MCF 10A (cell line): ENCODE data around the gene TBCK. TPM values are rescaled to one million over a fixed set of nuclear protein-coding genes. Genes with fewer than 3 reads are reported as not detected.

ENCODE experiments used
- BruUV-seq: library from RNA; stranded (reverse); fragments of 400-500 nt; replicated peaks from 2 replicates; lab custom pipeline; 2021; lab: Mats Ljungman, UMichigan
- CTCF ChIA-PET: fragments of 300-600 bp; sonication (Branson Sonifier 250); formaldehyde crosslinking; extraction: SDS; loops from one replicate; lab custom pipeline; 2021; ENCODE audit warnings: antibody characterized with exemption, inconsistent platforms; lab: Yijun Ruan, JAX
- POLR2A ChIA-PET: fragments of 300-600, 350-650 bp; sonication (Branson Sonifier 250); formaldehyde crosslinking; extraction: SDS; loops from one replicate; lab custom pipeline; 2020; ENCODE audit warnings: antibody characterized with exemption, inconsistent platforms; lab: Yijun Ruan, JAX
- DNase-seq: peaks from one replicate; pipeline ENCODE4 v3.0.0-alpha.2; 2018; ENCODE audit not compliant: unreplicated experiment
- H3K27ac Mint-ChIP-seq: one replicate; pipeline ENCODE4 v1.8.0; 2022; ENCODE audit warnings: mild to moderate bottlenecking, low read depth, mixed read lengths; ENCODE audit not compliant: unreplicated experiment
- H3K27me3 Mint-ChIP-seq: one replicate; pipeline ENCODE4 v1.8.0; 2022; ENCODE audit warnings: mixed read lengths; ENCODE audit not compliant: insufficient read depth, unreplicated experiment
- H3K36me3 Mint-ChIP-seq: one replicate; pipeline ENCODE4 v1.8.0; 2022; ENCODE audit warnings: mild to moderate bottlenecking, moderate library complexity, mixed read lengths; ENCODE audit not compliant: insufficient read depth, unreplicated experiment
- H3K4me1 Mint-ChIP-seq: one replicate; pipeline ENCODE4 v1.8.0; 2022; ENCODE audit warnings: mixed read lengths; ENCODE audit not compliant: insufficient read depth, unreplicated experiment
- H3K4me3 Mint-ChIP-seq: one replicate; pipeline ENCODE4 v1.8.0; 2022; ENCODE audit warnings: mild to moderate bottlenecking, moderate library complexity, mixed read lengths; ENCODE audit not compliant: unreplicated experiment
- H3K9me3 Mint-ChIP-seq: one replicate; pipeline ENCODE4 v1.8.0; 2022; ENCODE audit warnings: mixed read lengths; ENCODE audit not compliant: unreplicated experiment
- intact Hi-C: fragments of 100-400 bp; cut with micrococcal nuclease; formaldehyde crosslinking; loops from 2 replicates; pipeline ENCODE4 v1.14.1; 2022
- total RNA-seq: library from RNA; stranded (reverse); gene quantifications from 2 replicates; pipeline ENCODE4 v1.2.3, GENCODE V29; 2022
- TF ChIP-seq, protein P1 (sequence below): fragments of 200-600 bp; IDR thresholded peaks from one replicate; pipeline ENCODE4 v1.8.0; 2022; ENCODE audit warnings: antibody characterized with exemption, mild to moderate bottlenecking; ENCODE audit not compliant: unreplicated experiment

TBCK gene
- total RNA-seq, 1 experiment from 2014 or later, result 27.8 TPM

GRCh38 chr4:106208481-106209460, 107.2 kb downstream of the TBCK start:
- Mint-ChIP-seq H3K27me3 (no peaks in the 10 kb centered on the region), H3K4me3 (no peak overlapping the region), H3K9me3 (no peaks in the 10 kb centered on the region), H3K27ac (no peak overlapping the region), H3K36me3 (no peaks in the 10 kb centered on the region), H3K4me1 (no peaks in the 10 kb centered on the region)
- TF ChIP-seq, protein P1, sequence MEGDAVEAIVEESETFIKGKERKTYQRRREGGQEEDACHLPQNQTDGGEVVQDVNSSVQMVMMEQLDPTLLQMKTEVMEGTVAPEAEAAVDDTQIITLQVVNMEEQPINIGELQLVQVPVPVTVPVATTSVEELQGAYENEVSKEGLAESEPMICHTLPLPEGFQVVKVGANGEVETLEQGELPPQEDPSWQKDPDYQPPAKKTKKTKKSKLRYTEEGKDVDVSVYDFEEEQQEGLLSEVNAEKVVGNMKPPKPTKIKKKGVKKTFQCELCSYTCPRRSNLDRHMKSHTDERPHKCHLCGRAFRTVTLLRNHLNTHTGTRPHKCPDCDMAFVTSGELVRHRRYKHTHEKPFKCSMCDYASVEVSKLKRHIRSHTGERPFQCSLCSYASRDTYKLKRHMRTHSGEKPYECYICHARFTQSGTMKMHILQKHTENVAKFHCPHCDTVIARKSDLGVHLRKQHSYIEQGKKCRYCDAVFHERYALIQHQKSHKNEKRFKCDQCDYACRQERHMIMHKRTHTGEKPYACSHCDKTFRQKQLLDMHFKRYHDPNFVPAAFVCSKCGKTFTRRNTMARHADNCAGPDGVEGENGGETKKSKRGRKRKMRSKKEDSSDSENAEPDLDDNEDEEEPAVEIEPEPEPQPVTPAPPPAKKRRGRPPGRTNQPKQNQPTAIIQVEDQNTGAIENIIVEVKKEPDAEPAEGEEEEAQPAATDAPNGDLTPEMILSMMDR, result no peak
- ChIA-PET CTCF (interaction anchor here (0.6 kb wide), 1 partner anchor 761 kb away, joined by 3 read pairs; no protein-coding TSS in a partner anchor), POLR2A (no interaction called here)
- BruUV-seq, result no TSS peak
- DNase-seq, result no peak
- intact Hi-C loops, result no loop called here

- TF ChIP-seq, protein P1, result peak; percentile 52
- Mint-ChIP-seq H3K27ac (no peak overlapping the region), H3K4me1 (no peaks in the 10 kb centered on the region), H3K9me3 (no peaks in the 10 kb centered on the region), H3K4me3 (no peak overlapping the region), H3K27me3 (no peaks in the 10 kb centered on the region), H3K36me3 (peaks cover 5% of the 10 kb centered on the region)
- ChIA-PET CTCF (interaction anchor here (0.6 to 1.1 kb wide), 6 partner anchors 14 to 1113 kb away, joined by 4 to 5 read pairs (median 4); no protein-coding TSS in a partner anchor), POLR2A (interaction anchor here (0.6 to 0.9 kb wide), 3 partner anchors 298 to 491 kb away, joined by 3 to 5 read pairs (median 4); no protein-coding TSS in a partner anchor)
- DNase-seq, result peak; percentile 27
- intact Hi-C loops, result loop anchor here (1.0 to 2.0 kb wide), 3 partner anchors 493 to 681 kb away; partner anchors contain the start of genes GSTCD and INTS12
- no TSS peak for BruUV-seq
Measured at GRCh38 chr4:106201373-106201772, 114.6 kb downstream of the TBCK start.

GRCh38 chr4:106195435-106195950, 120.5 kb downstream of the TBCK start:
- H3K27me3 Mint-ChIP-seq, result no peaks in the 10 kb centered on the region
- no peaks in the 10 kb centered on the region for H3K9me3 Mint-ChIP-seq
- POLR2A ChIA-PET, result interaction anchor here (0.7 kb wide), 1 partner anchor 1778 kb away, joined by 3 read pairs; no protein-coding TSS in a partner anchor
- DNase-seq, result no peak
- no peak overlapping the region for H3K27ac Mint-ChIP-seq
- CTCF ChIA-PET, result interaction anchor here (0.5 to 0.7 kb wide), 2 partner anchors 205 to 963 kb away, joined by 3 read pairs; no protein-coding TSS in a partner anchor
- H3K36me3 Mint-ChIP-seq, result peaks cover 20% of the 10 kb centered on the region
- no TSS peak for BruUV-seq
- no peak overlapping the region for H3K4me3 Mint-ChIP-seq
- H3K4me1 Mint-ChIP-seq, result no peaks in the 10 kb centered on the region
- TF ChIP-seq, protein P1, result no peak
- intact Hi-C loops, result no loop called here

- no peak overlapping the region for H3K27ac Mint-ChIP-seq
- CTCF ChIA-PET, result interaction anchor here (1.1 to 1.4 kb wide), 2 partner anchors 17 to 563 kb away, joined by 3 read pairs; no protein-coding TSS in a partner anchor
Measured at GRCh38 chr4:106194801-106195200, 121.2 kb downstream of the TBCK start.

More at GRCh38 chr4:106194801-106195200, 121.2 kb downstream of the TBCK start:
- Mint-ChIP-seq H3K4me3 (no peak overlapping the region), H3K36me3 (peaks cover 20% of the 10 kb centered on the region), H3K4me1 (no peaks in the 10 kb centered on the region), H3K9me3 (no peaks in the 10 kb centered on the region), H3K27me3 (no peaks in the 10 kb centered on the region)
- POLR2A ChIA-PET, result no interaction called here
- intact Hi-C loops, result no loop called here
- BruUV-seq, result no TSS peak
- TF ChIP-seq, protein P1, result no peak
- DNase-seq, result peak; percentile 3
